SH-SY5Y (cell line): ENCODE data around the gene LILRA1.

Experiments used
- GATA2 ChIP-seq: IDR thresholded peaks from 2 replicates; pipeline ENCODE4 v1.6.1; 2011; ENCODE audit warnings: mild to moderate bottlenecking, low read depth, low read length
- GATA3 ChIP-seq: IDR thresholded peaks from 2 replicates; pipeline ENCODE4 v1.6.1; 2011; ENCODE audit warnings: low read depth, mild to moderate bottlenecking, low read length, moderate library complexity

- TF ChIP-seq GATA3 (no peak), GATA2 (no peak)
These were observed 6.4 kb upstream of the LILRA1 start for GRCh38 chr19:54587026-54587425.
